ENCODE results near the gene CTNNA2.
"Not testable (repeated sequence)": the region's sequence is repeated elsewhere in the genome, so short reads cannot be mapped to it uniquely, and the experiment has no call there.

CTNNA2 gene

GRCh38 chr2:80146757-80147156 lies 633.9 kb downstream of the CTNNA2 start:
- H3K18ac ChIP-seq (ENCODE audit: low read depth in 1 of 2, low read length in 2 of 2); H3K27ac ChIP-seq (ENCODE audit: low read length, poor library complexity, severe bottlenecking); H3K4me1 ChIP-seq (ENCODE audit: control insufficient read depth, insufficient read depth, low read depth, low read length); H3K9me3 ChIP-seq (ENCODE audit: control insufficient read depth, low read length); H2BK12ac ChIP-seq (ENCODE audit: low read length in 2 of 2); H2AK5ac ChIP-seq (ENCODE audit: low read length, severe bottlenecking); DNase-seq; H4K8ac ChIP-seq (ENCODE audit: low read length); H3K9ac ChIP-seq (ENCODE audit: low read length); H4K91ac ChIP-seq (ENCODE audit: low read length); H3K27me3 ChIP-seq (ENCODE audit: control insufficient read depth in 1 of 2, insufficient read depth in 1 of 2, low read length in 2 of 2); H3K36me3 ChIP-seq (ENCODE audit: control insufficient read depth in 1 of 2, insufficient read depth in 2 of 2, low read depth in 1 of 2, low read length in 2 of 2); H3K23ac ChIP-seq (ENCODE audit: low read length in 2 of 2); H3K14ac ChIP-seq (ENCODE audit: low read length in 2 of 2); H3K4me3 ChIP-seq (ENCODE audit: insufficient read depth in 1 of 2, low read depth in 1 of 2, low read length in 2 of 2); H2BK5ac ChIP-seq (ENCODE audit: low read depth, low read length, poor library complexity, severe bottlenecking); H2BK120ac ChIP-seq (ENCODE audit: low read depth, low read length); H3K79me1 ChIP-seq (replicated peaks; ENCODE audit: low read length, poor library complexity, severe bottlenecking); H2AFZ ChIP-seq (ENCODE audit: low read depth, low read length); H3K4ac ChIP-seq (ENCODE audit: low read depth in 1 of 2, low read length in 2 of 2); H2BK15ac ChIP-seq (ENCODE audit: low read depth, poor library complexity, severe bottlenecking); H3K4me2 ChIP-seq (ENCODE audit: low read length, poor library complexity, severe bottlenecking): not testable (repeated sequence)
- WGBS = no CpG with 5 or more reads among the region's 5 CpGs

DNA sequence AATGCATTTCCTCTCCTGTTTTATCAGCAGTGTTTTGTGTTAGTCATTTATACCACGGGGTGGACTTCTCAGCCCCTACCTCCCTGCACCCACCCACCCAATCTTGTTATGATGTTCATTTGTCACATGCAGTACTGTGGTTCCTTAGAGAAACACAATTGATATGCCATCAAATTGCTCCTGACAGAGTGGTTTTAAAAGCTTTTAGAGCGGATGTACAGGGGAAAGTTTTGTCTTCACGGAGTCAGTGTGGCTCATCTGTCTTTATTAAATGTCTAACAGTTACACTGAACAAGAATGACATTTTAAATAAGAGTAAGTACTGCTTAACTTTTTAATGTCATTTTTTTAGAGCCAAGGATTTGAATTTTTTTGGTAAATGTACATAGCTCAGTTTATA lies 634.8 kb downstream of the CTNNA2 start:
- Histone ChIP-seq H3K79me1 (replicated peaks; ENCODE audit: low read length, poor library complexity, severe bottlenecking) (no peaks in the 10 kb centered on the region), H2AFZ (ENCODE audit: low read depth, low read length) (no peak overlapping the region), H4K8ac (ENCODE audit: low read length) (no peak overlapping the region), H2BK5ac (ENCODE audit: low read depth, low read length, poor library complexity, severe bottlenecking) (no peak overlapping the region), H3K27ac (ENCODE audit: low read length, poor library complexity, severe bottlenecking) (no peak overlapping the region), H3K4me2 (ENCODE audit: low read length, poor library complexity, severe bottlenecking) (no peak overlapping the region), H3K14ac (ENCODE audit: low read length in 2 of 2) (no peak overlapping the region), H3K4ac (ENCODE audit: low read depth in 1 of 2, low read length in 2 of 2) (no peak overlapping the region), H3K27me3 (ENCODE audit: control insufficient read depth in 1 of 2, insufficient read depth in 1 of 2, low read length in 2 of 2) (peaks cover 0 to 3% of the 10 kb centered on the region in 2 experiments), H4K91ac (ENCODE audit: low read length) (no peak overlapping the region), H3K36me3 (ENCODE audit: control insufficient read depth in 1 of 2, insufficient read depth in 2 of 2, low read depth in 1 of 2, low read length in 2 of 2) (no peaks in the 10 kb centered on the region), H3K23ac (ENCODE audit: low read length in 2 of 2) (no peak overlapping the region), H2BK120ac (ENCODE audit: low read depth, low read length) (no peak overlapping the region), H3K9me3 (ENCODE audit: control insufficient read depth, low read length) (no peaks in the 10 kb centered on the region), H2AK5ac (ENCODE audit: low read length, severe bottlenecking) (no peak overlapping the region), H2BK12ac (ENCODE audit: low read length in 2 of 2) (no peak overlapping the region), H3K4me3 (ENCODE audit: insufficient read depth in 1 of 2, low read depth in 1 of 2, low read length in 2 of 2) (no peak overlapping the region), H3K9ac (ENCODE audit: low read length) (no peak overlapping the region), H3K4me1 (ENCODE audit: control insufficient read depth, insufficient read depth, low read depth, low read length) (no peaks in the 10 kb centered on the region), H2BK15ac (ENCODE audit: low read depth, poor library complexity, severe bottlenecking) (no peak overlapping the region), H3K18ac (ENCODE audit: low read depth in 1 of 2, low read length in 2 of 2) (no peak overlapping the region)
- 63% methylated on average over 2 of the region's 3 CpGs for WGBS
- DNase-seq = no peak

DNA sequence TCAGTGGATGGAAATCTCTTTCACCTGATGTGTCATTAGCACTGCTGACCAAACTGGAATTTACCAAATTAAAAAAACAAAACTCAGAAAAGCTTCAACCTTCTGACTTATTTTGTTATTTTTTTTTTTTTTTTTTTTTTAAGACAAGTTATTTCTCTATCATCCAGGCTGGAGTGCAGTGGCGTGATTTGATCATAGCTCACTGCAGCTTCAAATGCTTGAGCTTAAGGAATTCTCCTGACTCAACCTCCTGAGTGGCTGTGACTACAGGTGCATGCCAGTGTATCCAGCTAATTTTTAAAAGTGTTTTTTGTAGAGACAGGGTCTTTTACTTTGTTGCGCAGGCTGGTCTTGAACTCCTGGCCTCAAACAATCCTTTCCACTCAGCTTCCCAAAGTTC lies 636.1 kb downstream of the CTNNA2 start:
- Histone ChIP-seq H3K23ac (ENCODE audit: low read length in 2 of 2) (no peak overlapping the region), H2BK5ac (ENCODE audit: low read depth, low read length, poor library complexity, severe bottlenecking) (no peak overlapping the region), H3K14ac (ENCODE audit: low read length in 2 of 2) (no peak overlapping the region), H4K8ac (ENCODE audit: low read length) (no peak overlapping the region), H3K18ac (ENCODE audit: low read depth in 1 of 2, low read length in 2 of 2) (no peak overlapping the region), H3K9me3 (ENCODE audit: control insufficient read depth, low read length) (no peaks in the 10 kb centered on the region), H3K4me3 (ENCODE audit: insufficient read depth in 1 of 2, low read depth in 1 of 2, low read length in 2 of 2) (no peak overlapping the region), H2AFZ (ENCODE audit: low read depth, low read length) (no peak overlapping the region), H3K79me1 (replicated peaks; ENCODE audit: low read length, poor library complexity, severe bottlenecking) (no peaks in the 10 kb centered on the region), H3K27me3 (ENCODE audit: control insufficient read depth in 1 of 2, insufficient read depth in 1 of 2, low read length in 2 of 2) (peaks cover 0 to 3% of the 10 kb centered on the region in 2 experiments), H2BK120ac (ENCODE audit: low read depth, low read length) (no peak overlapping the region), H2BK15ac (ENCODE audit: low read depth, poor library complexity, severe bottlenecking) (no peak overlapping the region), H2AK5ac (ENCODE audit: low read length, severe bottlenecking) (no peak overlapping the region), H3K9ac (ENCODE audit: low read length) (no peak overlapping the region), H3K4me2 (ENCODE audit: low read length, poor library complexity, severe bottlenecking) (no peak overlapping the region), H3K27ac (ENCODE audit: low read length, poor library complexity, severe bottlenecking) (no peak overlapping the region), H3K4ac (ENCODE audit: low read depth in 1 of 2, low read length in 2 of 2) (no peak overlapping the region), H4K91ac (ENCODE audit: low read length) (no peak overlapping the region), H3K36me3 (ENCODE audit: control insufficient read depth in 1 of 2, insufficient read depth in 2 of 2, low read depth in 1 of 2, low read length in 2 of 2) (no peaks in the 10 kb centered on the region), H3K4me1 (ENCODE audit: control insufficient read depth, insufficient read depth, low read depth, low read length) (no peaks in the 10 kb centered on the region), H2BK12ac (ENCODE audit: low read length in 2 of 2) (no peak overlapping the region)
- no peak for DNase-seq
- 92% methylated on average over 1 of the region's 2 CpGs for WGBS

DNA sequence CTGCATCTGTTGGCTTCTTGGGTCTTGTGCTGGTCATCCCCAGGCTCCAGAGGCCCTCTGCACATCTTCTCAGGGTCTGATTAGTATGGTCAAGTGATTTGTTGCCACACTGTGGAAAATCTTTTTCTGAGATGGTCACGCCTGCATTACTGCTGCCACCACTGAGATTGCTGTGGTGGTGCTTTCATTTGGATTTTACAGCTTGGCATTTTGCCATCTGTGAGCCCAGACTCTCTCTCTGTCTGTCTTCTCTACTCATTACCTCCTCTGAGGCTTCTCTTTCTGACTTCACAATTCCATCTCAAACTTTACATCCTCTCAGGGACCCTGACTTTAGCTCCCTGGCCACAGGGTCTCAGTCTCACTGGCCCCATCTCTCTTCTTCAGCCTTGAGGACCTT lies 637.1 kb downstream of the CTNNA2 start:
- H3K4me3 ChIP-seq (ENCODE audit: insufficient read depth in 1 of 2, low read depth in 1 of 2, low read length in 2 of 2) = no peak overlapping the region
- H3K9ac ChIP-seq (ENCODE audit: low read length) = no peak overlapping the region
- 58% methylated on average over 1 of the region's 1 CpG for WGBS

More for the DNA sequence above, 637.1 kb downstream of the CTNNA2 start:
- no peak overlapping the region for H4K91ac ChIP-seq (ENCODE audit: low read length)
- no peak overlapping the region for H3K14ac ChIP-seq (ENCODE audit: low read length in 2 of 2)
- H2BK15ac ChIP-seq (ENCODE audit: low read depth, poor library complexity, severe bottlenecking) = no peak overlapping the region
- H3K27me3 ChIP-seq (ENCODE audit: control insufficient read depth in 1 of 2, insufficient read depth in 1 of 2, low read length in 2 of 2) = peaks cover 0 to under 1% of the 10 kb centered on the region in 2 experiments
- H2BK120ac ChIP-seq (ENCODE audit: low read depth, low read length) = no peak overlapping the region
- no peak overlapping the region for H2AFZ ChIP-seq (ENCODE audit: low read depth, low read length)
- no peaks in the 10 kb centered on the region for H3K79me1 ChIP-seq (replicated peaks; ENCODE audit: low read length, poor library complexity, severe bottlenecking)
- no peak overlapping the region for H2BK5ac ChIP-seq (ENCODE audit: low read depth, low read length, poor library complexity, severe bottlenecking)
- no peak for DNase-seq
- no peak overlapping the region for H3K27ac ChIP-seq (ENCODE audit: low read length, poor library complexity, severe bottlenecking)
- no peak overlapping the region for H3K23ac ChIP-seq (ENCODE audit: low read length in 2 of 2)
- H4K8ac ChIP-seq (ENCODE audit: low read length) = no peak overlapping the region
- no peak overlapping the region for H3K4ac ChIP-seq (ENCODE audit: low read depth in 1 of 2, low read length in 2 of 2)
- H3K4me1 ChIP-seq (ENCODE audit: control insufficient read depth, insufficient read depth, low read depth, low read length) = no peaks in the 10 kb centered on the region
- no peak overlapping the region for H3K18ac ChIP-seq (ENCODE audit: low read depth in 1 of 2, low read length in 2 of 2)
- no peak overlapping the region for H2AK5ac ChIP-seq (ENCODE audit: low read length, severe bottlenecking)
- no peak overlapping the region for H2BK12ac ChIP-seq (ENCODE audit: low read length in 2 of 2)
- no peaks in the 10 kb centered on the region for H3K9me3 ChIP-seq (ENCODE audit: control insufficient read depth, low read length)
- H3K4me2 ChIP-seq (ENCODE audit: low read length, poor library complexity, severe bottlenecking) = no peak overlapping the region
- H3K36me3 ChIP-seq (ENCODE audit: control insufficient read depth in 1 of 2, insufficient read depth in 2 of 2, low read depth in 1 of 2, low read length in 2 of 2) = no peaks in the 10 kb centered on the region
